HepG2 (cell line): ENCODE measurements around the gene SLC7A4. TPM values are rescaled to one million over a fixed set of nuclear protein-coding genes. Genes with fewer than 3 reads are reported as not detected.

Experiments used
- CREB1 ChIP-seq, 2 experiments: fragments of 450-650 bp in 1 of 2; IDR thresholded peaks; 2 replicates each; pipeline ENCODE4 v1.6.1; 2016 to 2017; ENCODE audit warnings: control low read depth in 1 of 2, mild to moderate bottlenecking in 1 of 2, missing compliant biosample characterization in 1 of 2, missing genetic modification characterization in 1 of 2
- GATAD2A ChIP-seq: IDR thresholded peaks from 2 replicates; pipeline ENCODE4 v1.6.1; 2016
- RBAK ChIP-seq: sonication (generic); formaldehyde crosslinking; IDR thresholded peaks from 2 replicates; pipeline ENCODE4 v1.5.1; 2020; ENCODE audit warnings: mild to moderate bottlenecking, missing genetic modification reagents
- RCOR2 ChIP-seq: IDR thresholded peaks from 2 replicates; pipeline ENCODE4 v1.6.1; 2016; ENCODE audit warnings: missing biosample characterization, missing genetic modification reagents
- SCMH1 ChIP-seq: sonication (generic); formaldehyde crosslinking; IDR thresholded peaks from 2 replicates; pipeline ENCODE4 v1.9.0; 2021; ENCODE audit warnings: missing genetic modification reagents, mild to moderate bottlenecking, borderline replicate concordance
- SMYD3 ChIP-seq: sonication (generic); formaldehyde crosslinking; IDR thresholded peaks from 2 replicates; pipeline ENCODE4 v1.8.1; 2023; ENCODE audit warnings: mild to moderate bottlenecking, missing genetic modification reagents
- ZNF343 ChIP-seq: sonication (generic); formaldehyde crosslinking; IDR thresholded peaks from 2 replicates; pipeline ENCODE4 v1.4.0; 2020; ENCODE audit warnings: mild to moderate bottlenecking, missing genetic modification reagents
- ZNF460 ChIP-seq: sonication (generic); formaldehyde crosslinking; IDR thresholded peaks from 2 replicates; pipeline ENCODE4 v1.5.1; 2020; ENCODE audit warnings: missing genetic modification reagents, mild to moderate bottlenecking, borderline replicate concordance
- polyA plus RNA-seq, 8 experiments: library from polyadenylated mRNA; depleted of rRNA in 3 of 8; stranded (reverse) in 7 of 8; unstranded in 1 of 8; fragments of >200 nt; fragmentation: Illumina TruSeq in 4 of 8; extraction: Trizol in 4 of 8; gene quantifications; 2 replicates each; pipeline versions ENCODE4 v1.2.1 to v1.2.3, GENCODE V29; 2011 to 2016; ENCODE audit warnings: low read depth in 4 of 8, missing spikeins in 1 of 8, mixed read lengths in 1 of 8; ENCODE audit not compliant: insufficient read depth in 1 of 8
- total RNA-seq, 5 experiments: library from RNA; depleted of rRNA; stranded (reverse); fragments of >200 nt; fragmentation: Illumina TruSeq; extraction: Trizol; gene quantifications; 2 replicates each; pipeline ENCODE4 v1.2.3, GENCODE V29; 2016; ENCODE audit warnings: low read depth in 1 of 5
- TF ChIP-seq, protein P1 (sequence below): sonication (generic); formaldehyde crosslinking; IDR thresholded peaks from 2 replicates; pipeline ENCODE4 v1.4.0; 2020; ENCODE audit warnings: mild to moderate bottlenecking, missing genetic modification reagents
- TF ChIP-seq, protein P2 (sequence below), 2 experiments: fragments of 450-650 bp in 1 of 2; sonication (generic) in 1 of 2; formaldehyde crosslinking in 1 of 2; IDR thresholded peaks; 2 replicates each; pipeline versions ENCODE4 v1.6.1 to v1.8.0; 2016 to 2022; ENCODE audit warnings: antibody characterized with exemption in 1 of 2, mild to moderate bottlenecking in 1 of 2, missing genetic modification reagents in 1 of 2
- TF ChIP-seq, protein P3 (sequence below): sonication (generic); formaldehyde crosslinking; IDR thresholded peaks from 2 replicates; pipeline ENCODE4 v1.4.0; 2020; ENCODE audit warnings: missing genetic modification reagents, borderline replicate concordance

Gene SLC7A4
- total and polyA plus RNA-seq, 2 of the 13 experiments (the other 11 are each of a cell fraction or from before 2014, with no cell fraction given): not detected

DNA sequence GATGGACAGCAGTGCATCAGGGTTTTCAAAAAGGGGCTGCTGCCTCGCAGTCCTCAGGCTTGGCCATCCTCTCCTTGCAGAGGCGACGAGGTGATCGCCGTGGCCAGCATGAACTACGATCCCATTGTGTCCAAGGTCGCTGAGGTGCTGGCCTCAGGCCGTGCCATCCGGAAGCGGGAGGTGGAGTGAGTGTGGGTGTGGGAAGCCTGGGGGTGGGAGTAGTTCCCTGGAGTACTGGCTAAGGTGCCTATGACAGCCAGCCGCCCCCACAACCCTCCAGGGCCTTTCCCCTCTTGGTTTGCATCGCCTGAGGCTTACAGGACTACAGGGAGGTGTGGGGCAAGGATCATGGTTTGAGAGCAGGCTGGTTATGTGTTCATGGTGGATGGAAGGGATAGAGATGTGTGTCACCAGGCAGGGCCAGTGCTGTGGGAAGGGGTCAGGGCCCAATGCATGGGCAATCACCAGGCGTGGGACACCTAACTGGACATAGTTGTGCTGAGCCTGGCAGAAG, 52.4 kb downstream of the SLC7A4 start (continued):
- TF ChIP-seq CREB1 (IDR thresholded peaks at IDR 0.05) (no peak), CREB1 (CRISPR knock-in tag; IDR thresholded peaks at IDR 0.05) (no peak), SCMH1 (CRISPR knock-in tag) (no peak), ZNF343 (CRISPR knock-in tag) (no peak), ZNF460 (CRISPR knock-in tag) (no peak), SMYD3 (CRISPR knock-in tag) (no peak), RCOR2 (no peak), RBAK (CRISPR knock-in tag) (no peak), GATAD2A (CRISPR knock-in tag) (peak; percentile 79)
- TF ChIP-seq, protein P1, sequence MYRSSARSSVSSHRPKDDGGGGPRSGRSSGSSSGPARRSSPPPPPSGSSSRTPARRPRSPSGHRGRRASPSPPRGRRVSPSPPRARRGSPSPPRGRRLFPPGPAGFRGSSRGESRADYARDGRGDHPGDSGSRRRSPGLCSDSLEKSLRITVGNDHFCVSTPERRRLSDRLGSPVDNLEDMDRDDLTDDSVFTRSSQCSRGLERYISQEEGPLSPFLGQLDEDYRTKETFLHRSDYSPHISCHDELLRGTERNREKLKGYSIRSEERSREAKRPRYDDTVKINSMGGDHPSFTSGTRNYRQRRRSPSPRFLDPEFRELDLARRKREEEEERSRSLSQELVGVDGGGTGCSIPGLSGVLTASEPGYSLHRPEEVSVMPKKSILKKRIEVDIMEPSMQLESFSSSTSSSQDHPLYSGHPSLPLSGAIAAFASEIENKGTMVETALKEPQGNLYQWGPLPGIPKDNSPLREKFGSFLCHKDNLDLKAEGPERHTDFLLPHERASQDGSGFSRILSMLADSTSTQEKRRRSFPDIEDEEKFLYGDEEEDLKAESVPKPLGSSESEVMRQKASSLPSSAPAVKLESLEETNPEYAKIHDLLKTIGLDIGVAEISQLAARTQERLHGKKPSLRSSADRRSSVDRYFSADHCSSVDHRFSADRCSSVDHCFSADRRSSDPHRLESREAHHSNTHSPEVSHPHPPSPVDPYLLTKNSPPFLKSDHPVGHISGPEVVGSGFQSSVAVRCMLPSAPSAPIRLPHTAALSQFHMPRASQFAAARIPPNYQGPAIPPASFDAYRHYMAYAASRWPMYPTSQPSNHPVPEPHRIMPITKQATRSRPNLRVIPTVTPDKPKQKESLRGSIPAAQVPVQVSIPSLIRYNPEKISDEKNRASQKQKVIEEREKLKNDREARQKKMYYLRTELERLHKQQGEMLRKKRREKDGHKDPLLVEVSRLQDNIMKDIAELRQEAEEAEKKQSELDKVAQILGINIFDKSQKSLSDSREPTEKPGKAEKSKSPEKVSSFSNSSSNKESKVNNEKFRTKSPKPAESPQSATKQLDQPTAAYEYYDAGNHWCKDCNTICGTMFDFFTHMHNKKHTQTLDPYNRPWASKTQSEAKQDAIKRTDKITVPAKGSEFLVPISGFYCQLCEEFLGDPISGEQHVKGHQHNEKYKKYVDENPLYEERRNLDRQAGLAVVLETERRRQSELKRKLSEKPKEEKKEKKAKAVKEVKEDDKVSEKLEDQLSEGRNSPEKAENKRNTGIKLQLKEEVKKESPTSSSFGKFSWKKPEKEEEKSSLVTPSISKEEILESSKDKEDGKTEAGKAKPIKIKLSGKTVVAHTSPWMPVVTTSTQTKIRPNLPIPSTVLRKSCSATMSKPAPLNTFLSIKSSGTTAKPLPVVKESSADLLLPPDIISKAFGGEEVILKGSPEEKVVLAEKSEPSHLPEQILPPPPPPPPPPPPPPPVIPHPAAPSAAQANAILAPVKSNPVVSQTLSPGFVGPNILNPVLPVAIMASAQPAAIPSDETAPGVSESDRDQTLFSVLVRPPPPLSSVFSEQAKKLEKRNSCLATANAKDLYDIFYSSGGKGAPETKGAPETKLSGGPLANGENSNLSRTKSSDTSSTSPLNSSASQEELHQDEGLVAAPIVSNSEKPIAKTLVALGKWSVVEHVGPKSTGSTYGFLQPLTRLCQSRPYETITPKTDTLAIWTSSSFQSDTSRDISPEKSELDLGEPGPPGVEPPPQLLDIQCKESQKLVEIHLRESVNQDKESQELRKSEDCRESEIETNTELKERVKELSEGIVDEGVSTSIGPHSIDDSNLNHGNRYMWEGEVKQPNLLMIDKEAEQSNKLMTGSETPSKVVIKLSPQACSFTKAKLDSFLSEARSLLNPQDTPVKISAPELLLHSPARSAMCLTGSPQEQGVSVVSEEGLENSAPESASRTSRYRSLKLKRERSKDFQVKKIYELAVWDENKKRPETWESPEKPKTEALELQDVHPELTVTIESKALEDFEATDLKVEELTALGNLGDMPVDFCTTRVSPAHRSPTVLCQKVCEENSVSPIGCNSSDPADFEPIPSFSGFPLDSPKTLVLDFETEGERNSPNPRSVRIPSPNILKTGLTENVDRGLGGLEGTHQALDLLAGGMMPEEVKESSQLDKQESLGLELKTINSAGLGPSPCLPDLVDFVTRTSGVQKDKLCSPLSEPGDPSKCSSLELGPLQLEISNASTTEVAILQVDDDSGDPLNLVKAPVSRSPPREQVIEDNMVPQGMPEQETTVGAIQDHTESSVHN (CRISPR knock-in tag): no peak
- TF ChIP-seq, protein P2, sequence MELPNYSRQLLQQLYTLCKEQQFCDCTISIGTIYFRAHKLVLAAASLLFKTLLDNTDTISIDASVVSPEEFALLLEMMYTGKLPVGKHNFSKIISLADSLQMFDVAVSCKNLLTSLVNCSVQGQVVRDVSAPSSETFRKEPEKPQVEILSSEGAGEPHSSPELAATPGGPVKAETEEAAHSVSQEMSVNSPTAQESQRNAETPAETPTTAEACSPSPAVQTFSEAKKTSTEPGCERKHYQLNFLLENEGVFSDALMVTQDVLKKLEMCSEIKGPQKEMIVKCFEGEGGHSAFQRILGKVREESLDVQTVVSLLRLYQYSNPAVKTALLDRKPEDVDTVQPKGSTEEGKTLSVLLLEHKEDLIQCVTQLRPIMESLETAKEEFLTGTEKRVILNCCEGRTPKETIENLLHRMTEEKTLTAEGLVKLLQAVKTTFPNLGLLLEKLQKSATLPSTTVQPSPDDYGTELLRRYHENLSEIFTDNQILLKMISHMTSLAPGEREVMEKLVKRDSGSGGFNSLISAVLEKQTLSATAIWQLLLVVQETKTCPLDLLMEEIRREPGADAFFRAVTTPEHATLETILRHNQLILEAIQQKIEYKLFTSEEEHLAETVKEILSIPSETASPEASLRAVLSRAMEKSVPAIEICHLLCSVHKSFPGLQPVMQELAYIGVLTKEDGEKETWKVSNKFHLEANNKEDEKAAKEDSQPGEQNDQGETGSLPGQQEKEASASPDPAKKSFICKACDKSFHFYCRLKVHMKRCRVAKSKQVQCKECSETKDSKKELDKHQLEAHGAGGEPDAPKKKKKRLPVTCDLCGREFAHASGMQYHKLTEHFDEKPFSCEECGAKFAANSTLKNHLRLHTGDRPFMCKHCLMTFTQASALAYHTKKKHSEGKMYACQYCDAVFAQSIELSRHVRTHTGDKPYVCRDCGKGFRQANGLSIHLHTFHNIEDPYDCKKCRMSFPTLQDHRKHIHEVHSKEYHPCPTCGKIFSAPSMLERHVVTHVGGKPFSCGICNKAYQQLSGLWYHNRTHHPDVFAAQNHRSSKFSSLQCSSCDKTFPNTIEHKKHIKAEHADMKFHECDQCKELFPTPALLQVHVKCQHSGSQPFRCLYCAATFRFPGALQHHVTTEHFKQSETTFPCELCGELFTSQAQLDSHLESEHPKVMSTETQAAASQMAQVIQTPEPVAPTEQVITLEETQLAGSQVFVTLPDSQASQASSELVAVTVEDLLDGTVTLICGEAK (IDR thresholded peaks at IDR 0.05): no peak
- TF ChIP-seq, protein P2 (CRISPR knock-in tag; IDR thresholded peaks at IDR 0.05): peak; percentile 59; the same call in 1 of the 2 replicates
- TF ChIP-seq, protein P3, sequence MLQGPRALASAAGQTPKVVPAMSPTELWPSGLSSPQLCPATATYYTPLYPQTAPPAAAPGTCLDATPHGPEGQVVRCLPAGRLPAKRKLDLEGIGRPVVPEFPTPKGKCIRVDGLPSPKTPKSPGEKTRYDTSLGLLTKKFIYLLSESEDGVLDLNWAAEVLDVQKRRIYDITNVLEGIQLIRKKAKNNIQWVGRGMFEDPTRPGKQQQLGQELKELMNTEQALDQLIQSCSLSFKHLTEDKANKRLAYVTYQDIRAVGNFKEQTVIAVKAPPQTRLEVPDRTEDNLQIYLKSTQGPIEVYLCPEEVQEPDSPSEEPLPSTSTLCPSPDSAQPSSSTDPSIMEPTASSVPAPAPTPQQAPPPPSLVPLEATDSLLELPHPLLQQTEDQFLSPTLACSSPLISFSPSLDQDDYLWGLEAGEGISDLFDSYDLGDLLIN (CRISPR knock-in tag): no peak
